GM19025 (cell line): ENCODE data around the gene EMC9.
"Not testable (repeated sequence)": the region's sequence is repeated elsewhere in the genome, so short reads cannot be mapped to it uniquely, and the experiment has no call there.

Experiments
- ATAC-seq: cut with Tn5 transposase; IDR thresholded peaks from one replicate; pipeline ENCODE4 v1.9.1; 2021; ENCODE audit warnings: mild to moderate bottlenecking, low read depth, moderate library complexity; ENCODE audit not compliant: unreplicated experiment

EMC9 gene

GRCh38 chr14:24113801-24114531, 27.4 kb downstream of the EMC9 start:
- peak; percentile 24 for ATAC-seq

- no peak for ATAC-seq
Measured at GRCh38 chr14:24113379-24113800, 28.0 kb downstream of the EMC9 start.

GRCh38 chr14:24110523-24110922, 30.9 kb downstream of the EMC9 start:
- ATAC-seq: no peak

- no peak for ATAC-seq
Measured at GRCh38 chr14:24110060-24110459, 31.3 kb downstream of the EMC9 start.

DNA sequence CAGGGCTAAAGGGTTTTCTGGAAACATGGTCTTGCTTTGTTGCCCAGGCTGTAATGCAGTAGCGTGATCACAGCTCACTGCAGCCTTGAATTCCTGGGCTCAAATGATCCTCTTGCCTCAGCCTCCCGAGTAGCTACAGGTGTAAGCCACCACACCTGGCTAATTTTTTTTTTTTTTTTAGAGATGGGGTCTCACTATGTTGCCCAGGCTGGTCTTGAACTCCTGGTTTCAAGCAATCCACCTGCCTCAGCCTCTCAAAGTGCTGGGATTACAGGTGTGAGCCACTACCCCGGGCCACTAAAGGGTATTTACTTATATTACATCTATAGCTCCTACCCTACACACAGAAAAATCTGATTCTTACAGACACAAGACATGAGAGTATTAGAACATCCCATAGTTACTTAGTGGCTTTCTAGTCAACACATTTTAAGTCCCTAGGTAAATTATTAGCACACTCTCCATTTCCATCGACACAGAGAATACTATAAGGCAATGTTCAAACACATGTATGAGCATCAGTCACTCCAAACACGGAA, 33.0 kb downstream of the EMC9 start:
- peak; percentile 26 for ATAC-seq

DNA sequence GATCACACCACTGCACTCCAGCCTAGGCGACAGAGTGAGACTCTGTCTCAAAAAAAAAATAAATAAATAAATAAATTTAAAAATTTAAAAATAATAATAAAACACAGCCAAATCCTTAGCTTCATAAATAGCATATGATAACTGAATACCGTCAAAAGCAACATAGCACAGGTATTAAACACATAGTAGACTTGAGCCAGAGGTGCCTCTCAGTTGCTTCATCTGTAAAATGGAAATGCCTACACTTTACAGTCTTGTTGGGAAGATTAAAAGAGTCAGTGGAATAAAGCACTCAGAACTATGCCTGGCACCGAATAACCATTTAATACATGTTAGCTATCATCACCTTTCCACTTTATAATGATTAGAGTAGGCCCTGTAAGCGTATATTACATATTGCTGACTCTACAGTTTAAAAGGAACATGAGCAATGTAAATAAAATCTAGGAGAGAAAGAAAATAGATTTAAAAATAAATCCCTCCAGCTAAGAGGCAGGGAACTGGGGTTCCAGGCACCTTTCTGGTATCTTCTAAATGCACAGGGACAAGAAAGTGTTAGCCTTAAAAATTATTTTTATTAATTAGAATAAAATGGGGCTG, 34.6 kb downstream of the EMC9 start:
- no peak for ATAC-seq

GRCh38 chr14:24105609-24106239, 35.7 kb downstream of the EMC9 start:
- ATAC-seq: not testable (repeated sequence)

DNA sequence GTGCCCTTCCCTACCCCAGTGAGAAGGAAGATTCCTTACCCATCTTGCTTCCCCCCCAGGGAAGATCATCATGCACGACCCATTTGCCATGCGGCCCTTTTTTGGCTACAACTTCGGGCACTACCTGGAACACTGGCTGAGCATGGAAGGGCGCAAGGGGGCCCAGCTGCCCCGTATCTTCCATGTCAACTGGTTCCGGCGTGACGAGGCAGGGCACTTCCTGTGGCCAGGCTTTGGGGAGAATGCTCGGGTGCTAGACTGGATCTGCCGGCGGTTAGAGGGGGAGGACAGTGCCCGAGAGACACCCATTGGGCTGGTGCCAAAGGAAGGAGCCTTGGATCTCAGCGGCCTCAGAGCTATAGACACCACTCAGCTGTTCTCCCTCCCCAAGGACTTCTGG, 37.9 kb downstream of the EMC9 start:
- no peak for ATAC-seq

DNA sequence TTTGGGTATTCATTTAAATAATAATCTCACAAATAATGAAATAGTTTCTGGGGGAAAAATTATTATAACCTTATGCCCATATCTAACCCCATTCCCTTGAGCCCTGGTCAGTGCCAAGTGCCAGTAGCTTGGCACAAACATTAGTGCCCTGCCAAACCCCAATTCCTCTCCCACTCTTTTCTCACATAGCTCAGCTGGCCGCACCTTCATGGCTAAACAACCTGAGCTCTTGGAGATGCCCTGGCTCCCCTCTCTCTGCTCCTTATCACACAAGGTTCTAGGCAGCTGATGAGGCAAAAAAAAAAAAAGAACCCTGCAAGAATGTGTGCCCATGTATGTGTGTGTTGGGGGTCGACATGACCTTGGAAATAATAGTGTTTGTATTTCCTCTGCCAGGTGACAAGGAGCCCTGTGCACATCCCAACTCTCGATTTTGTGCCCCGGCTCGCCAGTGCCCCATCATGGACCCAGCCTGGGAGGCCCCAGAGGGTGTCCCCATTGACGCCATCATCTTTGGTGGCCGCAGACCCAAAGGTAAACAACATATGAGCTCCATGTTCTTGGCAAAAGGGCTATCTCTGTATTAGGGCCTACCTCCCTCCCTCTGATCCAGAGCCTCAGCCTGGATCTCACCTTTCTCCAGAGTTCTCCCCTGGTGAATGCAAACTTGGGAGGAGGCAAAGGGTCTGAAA, 38.9 kb downstream of the EMC9 start:
- ATAC-seq: no peak

GRCh38 chr14:24100982-24101494, 40.4 kb downstream of the EMC9 start:
- no peak for ATAC-seq

GRCh38 chr14:24100197-24100981, 41.0 kb downstream of the EMC9 start:
- ATAC-seq: no peak

GRCh38 chr14:24098927-24099813, 42.2 kb downstream of the EMC9 start:
- ATAC-seq: no peak

GRCh38 chr14:24098229-24098926, 43.0 kb downstream of the EMC9 start:
- ATAC-seq: no peak

- no peak for ATAC-seq
Measured at GRCh38 chr14:24096545-24097181, 44.7 kb downstream of the EMC9 start.

- peak; percentile 57 for ATAC-seq
Measured at GRCh38 chr14:24095271-24096068, 45.9 kb downstream of the EMC9 start.

- ATAC-seq: no peak
Measured at GRCh38 chr14:24094841-24095270, 46.5 kb downstream of the EMC9 start.
